LHCN-M2 (cell line): Measurements from ENCODE around the gene CARM1. TPM values are rescaled to one million over a fixed set of nuclear protein-coding genes. Genes with fewer than 3 reads are reported as not detected.
"Not testable (repeated sequence)": the region's sequence is repeated elsewhere in the genome, so short reads cannot be mapped to it uniquely, and the experiment has no call there.

Source experiments
- DNase-seq: peaks from one replicate; pipeline ENCODE4 v3.0.0-alpha.2; 2012; ENCODE audit warnings: low read depth
- polyA plus RNA-seq: library from polyadenylated mRNA; unstranded; fragments of >200 nt; gene quantifications from one replicate; pipeline ENCODE4 v1.2.1, GENCODE V29; 2012; ENCODE audit warnings: missing spikeins
- total RNA-seq: library from RNA; depleted of rRNA; stranded (reverse); fragments of >200 nt; gene quantifications from 2 replicates; pipeline ENCODE4 v1.2.3, GENCODE V29; 2014; rRNA removed

The CARM1 gene
- 37.4 and 42.1 TPM in 2 replicates for total RNA-seq
- polyA plus RNA-seq, result 46.7 TPM

DNA sequence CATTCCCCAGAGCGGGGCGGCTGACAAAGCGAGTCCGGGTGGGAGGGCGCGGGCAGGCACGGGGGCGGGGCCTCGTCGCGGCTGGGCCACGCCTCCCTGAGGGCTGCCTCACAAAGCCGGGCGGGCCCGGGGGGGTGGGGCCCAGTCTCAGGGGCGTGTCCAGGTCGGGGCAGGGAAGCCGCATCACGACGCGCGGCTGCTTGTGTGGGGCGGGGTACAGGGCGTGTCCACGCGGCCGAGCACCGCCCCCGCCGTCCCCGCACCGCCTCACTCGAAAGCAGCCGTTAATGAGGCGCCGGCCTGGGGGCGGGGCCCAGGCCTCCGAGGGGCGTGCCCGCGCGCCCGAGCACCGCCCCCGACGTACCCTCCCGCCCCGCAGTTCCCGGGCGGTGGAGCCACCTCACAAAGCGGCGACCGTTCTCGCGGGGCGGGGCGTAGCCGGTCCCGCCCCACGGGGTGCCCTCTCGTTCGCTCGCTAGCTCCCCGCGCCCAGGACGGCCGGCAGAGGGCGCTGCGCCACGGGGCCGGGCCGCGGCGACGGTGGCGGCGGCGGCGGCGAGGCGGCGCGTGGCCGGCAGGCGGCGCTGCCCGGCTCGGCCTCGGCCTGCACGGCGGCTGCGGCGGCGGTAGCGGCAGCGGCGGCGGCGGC lies at the start of gene CARM1:
Gene CARM1 (plus strand): TSS at position 599 of the 649 bp plus-strand sequence. CDS start 150 bp downstream, outside the sequence.
- DNase-seq, result peak; percentile 97

DNA sequence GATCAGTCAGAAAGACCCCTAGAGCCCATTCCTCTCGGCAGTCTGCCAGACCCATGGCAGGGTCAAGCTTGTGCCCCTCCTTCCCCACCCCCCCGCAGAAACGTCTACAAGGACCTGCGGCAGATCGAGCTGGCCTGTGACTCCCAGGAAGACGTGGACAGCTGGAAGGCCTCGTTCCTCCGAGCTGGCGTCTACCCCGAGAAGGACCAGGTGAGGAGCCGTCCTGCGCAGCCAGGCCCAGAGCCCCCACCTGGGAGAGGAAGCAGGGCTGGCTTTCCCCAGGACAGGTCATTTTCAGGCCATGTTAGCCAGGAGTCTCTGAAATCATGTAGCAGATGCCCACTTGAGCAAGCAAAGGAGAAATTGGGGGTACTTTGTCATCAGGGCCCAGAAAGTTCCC lies 47.7 kb upstream of the CARM1 start:
- DNase-seq, result no peak

DNA sequence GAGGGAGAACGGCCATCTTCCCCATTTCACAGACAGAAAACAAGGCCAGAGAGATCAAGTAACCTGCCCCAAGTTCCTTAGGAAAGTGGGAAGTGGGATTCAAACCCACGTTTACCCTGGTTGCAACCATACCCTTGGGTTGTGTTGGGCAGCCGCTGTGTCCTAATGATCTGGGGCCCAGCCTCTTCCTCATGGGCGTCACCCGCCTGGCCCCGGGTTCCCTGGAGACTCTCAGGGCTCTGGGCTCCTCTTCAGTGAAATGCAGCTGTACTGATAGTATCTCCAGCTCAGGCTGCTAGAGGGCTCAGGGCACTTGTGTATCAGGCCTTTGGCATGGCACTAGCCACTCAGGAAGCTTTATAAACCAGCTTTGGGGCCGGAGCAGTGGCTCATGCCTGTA lies 45.1 kb upstream of the CARM1 start:
- no peak for DNase-seq

DNA sequence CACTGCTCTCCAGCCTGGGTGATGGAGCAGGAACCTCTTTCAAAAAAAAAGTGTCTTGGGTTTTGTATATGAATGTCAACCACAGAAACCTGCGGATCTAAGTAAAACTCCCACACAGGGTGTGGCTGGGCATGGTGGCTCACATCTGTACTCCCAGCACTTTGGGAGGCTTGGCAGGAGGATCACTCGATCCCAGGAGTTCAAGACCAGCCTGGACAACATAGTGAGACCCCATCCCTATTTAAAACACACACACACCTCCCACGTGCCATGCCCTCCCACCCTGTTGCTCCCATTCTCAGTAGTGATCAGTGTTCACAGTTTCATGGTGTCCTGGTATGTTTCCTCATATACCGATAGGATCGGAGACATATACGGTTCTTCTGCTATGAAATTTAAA lies 44.5 kb upstream of the CARM1 start:
- no peak for DNase-seq

- no peak for DNase-seq
Measured at GRCh38 chr19:10828981-10829821, 42.2 kb upstream of the CARM1 start.

DNA sequence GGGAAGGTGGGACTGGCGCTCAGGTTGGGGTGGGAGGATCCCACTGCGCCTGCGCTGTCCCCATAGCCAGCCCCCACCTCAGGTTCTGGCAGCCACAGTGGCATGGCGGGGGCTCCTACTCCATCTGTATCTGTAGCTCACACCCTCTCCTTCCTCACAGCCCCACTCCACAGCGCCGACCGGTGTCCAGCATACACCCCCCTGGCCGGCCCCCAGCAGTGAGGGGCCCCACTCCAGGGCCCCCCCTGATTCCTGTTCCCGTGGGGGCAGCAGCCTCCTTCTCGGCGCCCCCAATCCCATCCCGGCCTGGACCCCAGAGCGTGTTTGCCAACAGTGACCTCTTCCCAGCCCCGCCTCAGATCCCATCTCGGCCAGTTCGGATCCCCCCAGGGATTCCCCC lies 41.4 kb upstream of the CARM1 start:
- DNase-seq, result no peak

GRCh38 chr19:10830370-10830769 lies 41.0 kb upstream of the CARM1 start:
- no peak for DNase-seq

DNA sequence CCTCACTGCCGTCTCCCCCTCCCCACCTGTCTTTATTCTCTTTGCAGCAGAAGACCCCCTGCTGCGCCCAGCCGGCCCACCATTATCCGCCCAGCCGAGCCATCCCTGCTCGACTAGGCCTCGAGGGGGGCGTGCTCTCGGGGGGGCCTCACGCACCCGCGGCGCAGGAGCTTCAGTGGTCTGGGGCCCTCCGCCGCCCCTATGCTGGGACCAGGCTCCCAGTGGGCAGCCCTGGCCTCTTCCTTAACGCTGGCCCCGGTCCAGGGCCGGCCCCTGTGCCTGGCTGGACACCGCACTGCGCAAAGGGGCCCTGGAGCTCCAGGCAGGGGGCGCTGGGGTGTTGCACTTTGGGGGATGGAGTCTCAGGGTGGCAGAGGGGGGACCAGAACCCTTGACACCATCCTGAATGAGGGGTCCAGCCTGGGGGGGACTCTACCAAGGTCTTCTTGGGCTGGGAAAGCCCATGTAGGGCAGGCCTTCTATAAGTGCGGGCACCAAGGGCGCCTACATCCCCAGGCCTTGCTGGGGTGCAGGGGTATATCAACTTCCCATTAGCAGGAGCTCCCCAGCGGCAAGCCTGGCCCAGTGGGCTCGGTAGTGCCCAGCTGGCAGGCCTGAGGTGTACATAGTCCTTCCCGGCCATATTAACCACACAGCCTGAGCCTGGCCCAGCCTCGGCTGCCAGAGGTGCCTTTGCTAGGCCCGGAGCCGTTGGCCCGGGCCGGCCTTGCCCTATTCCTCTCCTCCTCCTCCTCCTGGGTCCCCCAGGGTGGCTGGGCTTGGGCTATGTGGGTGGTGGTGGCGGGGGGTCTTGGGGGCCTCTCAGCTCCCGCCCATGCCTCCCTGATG lies 40.2 kb upstream of the CARM1 start:
- no peak for DNase-seq

DNA sequence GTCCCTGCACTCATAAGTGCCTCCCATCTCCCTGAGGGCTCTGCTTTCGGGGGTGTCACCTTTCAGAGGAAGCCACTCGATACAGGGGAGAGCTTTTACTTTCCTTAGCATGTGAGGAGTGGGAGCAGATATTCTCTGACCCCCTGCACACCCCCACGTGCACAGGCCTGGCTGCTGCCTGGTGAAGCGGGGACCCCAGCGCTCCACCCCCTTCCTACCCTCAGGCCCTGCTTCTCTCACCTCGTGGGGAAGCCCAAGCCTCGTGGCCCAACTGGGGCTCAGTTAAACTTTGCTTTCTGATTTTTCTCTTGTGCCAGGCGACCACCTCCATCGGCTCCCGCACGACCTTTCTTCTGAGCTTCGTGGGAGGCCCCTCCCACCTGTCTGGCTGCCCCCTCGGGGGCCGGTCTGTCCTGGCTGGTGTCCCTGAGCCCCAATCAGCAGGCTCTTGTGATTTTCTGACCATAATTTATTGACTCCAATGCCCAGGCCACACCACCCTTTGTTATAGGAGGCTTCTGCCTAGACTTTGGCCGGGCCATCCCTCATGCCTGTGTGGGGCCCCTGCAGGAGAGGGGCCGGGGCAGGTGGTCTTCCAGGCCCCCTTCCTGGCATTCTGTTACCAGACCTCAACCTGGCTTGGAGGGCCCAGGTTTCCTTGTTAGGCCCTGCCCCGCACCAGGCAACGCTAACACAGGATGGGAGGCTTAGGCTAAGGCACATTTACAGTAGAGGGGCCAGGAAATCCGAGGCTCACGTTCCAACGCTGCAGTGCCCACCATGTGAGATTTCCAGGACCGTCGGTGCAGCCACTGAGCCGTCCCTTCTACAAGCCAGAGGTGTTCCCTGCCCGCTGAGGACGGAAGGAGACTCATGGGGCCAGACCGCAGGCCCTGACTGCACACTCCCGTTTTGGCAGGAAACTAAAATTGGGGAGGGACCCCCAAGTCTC lies 39.1 kb upstream of the CARM1 start:
- no peak for DNase-seq

DNA sequence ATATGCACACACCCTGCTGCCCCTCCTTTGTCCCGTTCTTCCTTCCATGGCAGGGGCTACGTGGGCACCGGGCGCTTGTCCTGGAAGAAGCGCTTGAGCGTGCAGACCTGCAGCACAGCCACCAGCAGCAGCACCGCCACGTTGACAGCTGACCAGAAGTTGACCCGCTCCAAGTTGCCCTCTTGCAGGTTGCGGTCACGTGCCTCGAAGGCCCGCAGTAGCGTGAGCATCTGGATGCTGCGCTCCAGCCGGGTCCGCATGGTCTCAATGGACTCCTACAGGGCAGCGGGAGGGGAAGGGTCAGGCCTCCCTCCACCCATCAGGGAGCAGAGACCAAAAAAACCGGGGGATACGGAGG lies 38.4 kb upstream of the CARM1 start:
- DNase-seq, result no peak

DNA sequence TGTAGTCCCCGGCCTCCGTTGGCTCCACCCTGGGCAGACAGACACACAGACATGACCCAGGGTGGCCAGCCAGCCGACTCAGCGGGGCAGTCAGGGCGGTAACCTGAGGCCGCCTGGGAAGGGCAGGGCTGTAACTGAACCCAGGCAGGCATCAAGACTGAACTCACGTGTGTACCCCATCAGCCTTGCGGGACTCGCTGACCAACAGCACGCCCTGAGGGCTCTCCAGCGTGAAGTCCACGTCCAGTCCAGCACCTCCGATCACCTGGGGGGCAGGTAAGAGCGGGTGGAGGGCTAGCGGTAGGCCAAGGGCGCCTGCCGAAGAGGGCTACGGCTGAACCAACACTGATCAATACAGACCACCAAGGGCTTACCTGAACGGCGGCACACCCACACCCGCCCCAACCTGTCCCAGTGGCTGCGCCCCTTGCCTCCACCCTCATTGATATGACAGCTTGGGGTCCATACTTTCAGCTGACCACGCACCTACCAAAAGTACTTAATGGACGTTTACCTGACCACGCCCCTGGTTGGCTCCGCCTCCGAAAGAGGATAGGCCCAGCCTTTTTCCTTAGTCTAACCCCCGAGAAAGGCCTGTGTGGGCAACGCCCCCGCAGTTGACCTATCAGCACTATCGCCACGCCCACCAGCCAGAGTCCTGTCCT lies 36.1 kb upstream of the CARM1 start:
- no peak for DNase-seq

DNA sequence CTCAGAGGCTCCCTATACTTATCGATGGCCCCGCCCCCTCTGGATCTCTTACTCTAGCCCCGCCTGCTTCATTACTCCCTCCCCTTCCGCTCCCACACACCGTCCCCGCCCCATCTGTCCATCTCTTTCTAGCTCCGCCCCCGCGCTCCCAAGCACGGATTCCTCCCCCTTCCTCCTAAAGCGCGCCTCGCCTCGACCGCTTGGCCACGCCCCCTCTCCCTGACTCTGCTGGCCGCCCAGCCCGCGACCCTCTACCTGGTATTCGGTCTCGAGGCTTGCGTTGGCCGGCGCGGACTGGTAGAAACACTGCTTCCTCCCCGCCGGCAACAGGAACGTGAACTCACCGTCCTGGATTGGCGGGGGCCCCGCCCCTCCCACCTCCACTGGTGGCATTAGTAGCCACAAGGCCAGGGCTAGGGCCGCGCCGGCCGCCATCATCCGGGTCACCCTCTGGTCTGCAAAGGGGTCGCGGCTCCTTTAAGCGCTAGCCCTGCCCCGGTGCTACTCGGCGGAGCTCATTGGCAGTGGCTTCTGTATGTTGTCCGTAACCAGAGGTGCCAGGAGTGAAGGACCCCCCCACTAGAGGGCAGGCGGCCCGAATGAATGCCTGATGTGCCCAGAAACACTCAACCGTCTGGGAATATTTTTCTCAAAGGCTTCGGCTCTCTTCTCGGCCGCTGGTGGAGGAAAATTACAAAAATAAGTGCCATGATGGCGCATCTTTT lies 35.4 kb upstream of the CARM1 start, which contains the start of gene TMED1:
Gene TMED1 (minus strand): TSS at position 459 of the 725 bp plus-strand sequence. CDS start 21 bp downstream, at position 438.
- peak; percentile 99 for DNase-seq

- peak; percentile 87 for DNase-seq
Measured at GRCh38 chr19:10836479-10837330, 34.6 kb upstream of the CARM1 start.

- not testable (repeated sequence) for DNase-seq
Measured at GRCh38 chr19:10837649-10838048, 33.7 kb upstream of the CARM1 start.

DNA sequence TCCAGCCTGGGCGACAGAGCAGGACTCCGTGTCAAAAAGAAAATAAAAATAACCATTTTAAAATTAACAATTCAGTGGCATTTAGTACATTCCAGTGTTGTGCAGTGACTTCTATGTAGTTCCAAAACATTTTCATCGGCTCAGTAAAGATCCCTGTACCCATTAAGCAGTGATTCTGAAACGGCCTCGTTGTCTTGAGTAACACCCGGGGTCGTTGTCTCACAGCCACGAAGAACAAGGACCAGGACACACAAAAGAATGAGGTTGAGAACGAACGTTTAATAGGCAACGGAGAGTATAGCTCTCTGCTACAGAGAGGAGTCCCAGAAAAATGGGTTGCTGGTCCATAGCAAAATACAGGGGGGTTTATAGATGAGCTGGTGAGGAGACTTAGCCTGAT lies 33.0 kb upstream of the CARM1 start:
- DNase-seq, result no peak

GRCh38 chr19:10839114-10840050 lies 32.0 kb upstream of the CARM1 start:
- no peak for DNase-seq

DNA sequence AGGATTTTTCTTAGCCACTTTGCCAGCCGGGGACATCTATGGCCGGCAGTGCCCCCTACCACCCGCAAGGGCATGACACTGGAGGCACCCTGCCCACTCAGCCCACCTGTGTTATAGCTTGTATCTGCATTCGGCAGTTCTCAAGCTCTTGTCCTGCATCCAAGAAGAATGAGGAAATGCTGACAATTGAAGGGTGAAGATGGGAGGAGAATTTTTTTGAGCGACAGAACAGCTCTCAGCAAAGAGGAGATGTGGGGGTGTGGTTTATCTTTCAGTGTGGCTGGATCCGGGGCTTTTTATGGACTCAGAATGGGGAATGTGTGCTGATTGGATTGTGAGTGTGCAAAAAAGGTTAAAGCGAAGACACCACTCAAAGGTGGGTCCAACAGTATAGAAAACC lies 28.6 kb upstream of the CARM1 start:
- DNase-seq, result no peak
